Measurements from ENCODE around the gene LTBR.
"Not testable (repeated sequence)": the region's sequence is repeated elsewhere in the genome, so short reads cannot be mapped to it uniquely, and the experiment has no call there.

Gene LTBR

GRCh38 chr12:6340032-6340638 lies 43.8 kb upstream of the LTBR start:
- no peaks in the 10 kb centered on the region for H3K27me3 ChIP-seq (replicated peaks; ENCODE audit: control insufficient read depth, insufficient read depth, low read length, poor library complexity, severe bottlenecking)
- no peak for DNase-seq
- no peaks in the 10 kb centered on the region for H3K36me3 ChIP-seq (ENCODE audit: control insufficient read depth, insufficient read depth, low read length)
- H3K9me3 ChIP-seq (ENCODE audit: control insufficient read depth, low read length): no peaks in the 10 kb centered on the region
- H3K4me3 ChIP-seq (ENCODE audit: insufficient read depth, low read depth, low read length, poor library complexity, severe bottlenecking): peak overlapping the region; percentile 78
- H3K4me1 ChIP-seq (ENCODE audit: control insufficient read depth, insufficient read depth, low read length, poor library complexity, severe bottlenecking): peaks cover 57% of the 10 kb centered on the region
- peak overlapping the region; percentile 85 for H3K27ac ChIP-seq (ENCODE audit: insufficient read depth, low read length, poor library complexity, severe bottlenecking)

GRCh38 chr12:6340745-6341416 lies 43.1 kb upstream of the LTBR start:
- peak overlapping the region; percentile 78 for H3K4me3 ChIP-seq (ENCODE audit: insufficient read depth, low read depth, low read length, poor library complexity, severe bottlenecking)
- DNase-seq: no peak
- peaks cover 58% of the 10 kb centered on the region for H3K4me1 ChIP-seq (ENCODE audit: control insufficient read depth, insufficient read depth, low read length, poor library complexity, severe bottlenecking)

GRCh38 chr12:6341417-6342139 lies 42.4 kb upstream of the LTBR start, which contains the start of gene TNFRSF1A:
TNFRSF1A (minus strand) TSS chr12:6342076; CDS start chr12:6341814, 262 bp downstream.
- Histone ChIP-seq H3K4me3 (ENCODE audit: insufficient read depth, low read depth, low read length, poor library complexity, severe bottlenecking) (peak within 1 kb of the TSS; percentile 78), H3K4me1 (ENCODE audit: control insufficient read depth, insufficient read depth, low read length, poor library complexity, severe bottlenecking) (peaks cover 54% of the 10 kb centered on the region), H3K36me3 (ENCODE audit: control insufficient read depth, insufficient read depth, low read length) (no peaks in the 10 kb centered on the region), H3K27ac (ENCODE audit: insufficient read depth, low read length, poor library complexity, severe bottlenecking) (peak within 1 kb of the TSS; percentile 85), H3K27me3 (replicated peaks; ENCODE audit: control insufficient read depth, insufficient read depth, low read length, poor library complexity, severe bottlenecking) (no peaks in the 10 kb centered on the region), H3K9me3 (ENCODE audit: control insufficient read depth, low read length) (no peaks in the 10 kb centered on the region)
- DNase-seq: no peak

More at GRCh38 chr12:6340745-6341416, 43.1 kb upstream of the LTBR start:
- Histone ChIP-seq H3K27me3 (replicated peaks; ENCODE audit: control insufficient read depth, insufficient read depth, low read length, poor library complexity, severe bottlenecking) (no peaks in the 10 kb centered on the region), H3K36me3 (ENCODE audit: control insufficient read depth, insufficient read depth, low read length) (no peaks in the 10 kb centered on the region), H3K9me3 (ENCODE audit: control insufficient read depth, low read length) (no peaks in the 10 kb centered on the region), H3K27ac (ENCODE audit: insufficient read depth, low read length, poor library complexity, severe bottlenecking) (peak overlapping the region; percentile 85)

GRCh38 chr12:6342140-6342889 lies 41.6 kb upstream of the LTBR start:
- no peaks in the 10 kb centered on the region for H3K36me3 ChIP-seq (ENCODE audit: control insufficient read depth, insufficient read depth, low read length)
- peaks cover 47% of the 10 kb centered on the region for H3K4me1 ChIP-seq (ENCODE audit: control insufficient read depth, insufficient read depth, low read length, poor library complexity, severe bottlenecking)
- H3K4me3 ChIP-seq (ENCODE audit: insufficient read depth, low read depth, low read length, poor library complexity, severe bottlenecking): peak overlapping the region; percentile 78
- H3K9me3 ChIP-seq (ENCODE audit: control insufficient read depth, low read length): no peaks in the 10 kb centered on the region
- no peaks in the 10 kb centered on the region for H3K27me3 ChIP-seq (replicated peaks; ENCODE audit: control insufficient read depth, insufficient read depth, low read length, poor library complexity, severe bottlenecking)
- no peak for DNase-seq
- H3K27ac ChIP-seq (ENCODE audit: insufficient read depth, low read length, poor library complexity, severe bottlenecking): peak overlapping the region; percentile 85

GRCh38 chr12:6343518-6343917 lies 40.4 kb upstream of the LTBR start:
- H3K4me3 ChIP-seq (ENCODE audit: insufficient read depth, low read depth, low read length, poor library complexity, severe bottlenecking): no peak overlapping the region
- no peak for DNase-seq
- H3K27me3 ChIP-seq (replicated peaks; ENCODE audit: control insufficient read depth, insufficient read depth, low read length, poor library complexity, severe bottlenecking): no peaks in the 10 kb centered on the region
- no peaks in the 10 kb centered on the region for H3K36me3 ChIP-seq (ENCODE audit: control insufficient read depth, insufficient read depth, low read length)
- H3K27ac ChIP-seq (ENCODE audit: insufficient read depth, low read length, poor library complexity, severe bottlenecking): no peak overlapping the region
- no peaks in the 10 kb centered on the region for H3K9me3 ChIP-seq (ENCODE audit: control insufficient read depth, low read length)
- peaks cover 40% of the 10 kb centered on the region for H3K4me1 ChIP-seq (ENCODE audit: control insufficient read depth, insufficient read depth, low read length, poor library complexity, severe bottlenecking)

- H3K9me3 ChIP-seq (ENCODE audit: control insufficient read depth, low read length); H3K27ac ChIP-seq (ENCODE audit: insufficient read depth, low read length, poor library complexity, severe bottlenecking); H3K4me3 ChIP-seq (ENCODE audit: insufficient read depth, low read depth, low read length, poor library complexity, severe bottlenecking); H3K36me3 ChIP-seq (ENCODE audit: control insufficient read depth, insufficient read depth, low read length); DNase-seq; H3K27me3 ChIP-seq (replicated peaks; ENCODE audit: control insufficient read depth, insufficient read depth, low read length, poor library complexity, severe bottlenecking): not testable (repeated sequence)
- H3K4me1 ChIP-seq (ENCODE audit: control insufficient read depth, insufficient read depth, low read length, poor library complexity, severe bottlenecking): peaks cover 34% of the 10 kb centered on the region
Measured at GRCh38 chr12:6344101-6344660, 39.8 kb upstream of the LTBR start.

- peaks cover 27% of the 10 kb centered on the region for H3K4me1 ChIP-seq (ENCODE audit: control insufficient read depth, insufficient read depth, low read length, poor library complexity, severe bottlenecking)
- H3K36me3 ChIP-seq (ENCODE audit: control insufficient read depth, insufficient read depth, low read length): no peaks in the 10 kb centered on the region
- no peak for DNase-seq
- H3K27me3 ChIP-seq (replicated peaks; ENCODE audit: control insufficient read depth, insufficient read depth, low read length, poor library complexity, severe bottlenecking): no peaks in the 10 kb centered on the region
- H3K9me3 ChIP-seq (ENCODE audit: control insufficient read depth, low read length): no peaks in the 10 kb centered on the region
- no peak overlapping the region for H3K4me3 ChIP-seq (ENCODE audit: insufficient read depth, low read depth, low read length, poor library complexity, severe bottlenecking)
- peak overlapping the region; percentile 18 for H3K27ac ChIP-seq (ENCODE audit: insufficient read depth, low read length, poor library complexity, severe bottlenecking)
Measured at GRCh38 chr12:6345319-6346091, 38.5 kb upstream of the LTBR start.

- H3K27ac ChIP-seq (ENCODE audit: insufficient read depth, low read length, poor library complexity, severe bottlenecking): no peak overlapping the region
- H3K27me3 ChIP-seq (replicated peaks; ENCODE audit: control insufficient read depth, insufficient read depth, low read length, poor library complexity, severe bottlenecking): no peaks in the 10 kb centered on the region
- H3K36me3 ChIP-seq (ENCODE audit: control insufficient read depth, insufficient read depth, low read length): no peaks in the 10 kb centered on the region
- no peak overlapping the region for H3K4me3 ChIP-seq (ENCODE audit: insufficient read depth, low read depth, low read length, poor library complexity, severe bottlenecking)
- H3K9me3 ChIP-seq (ENCODE audit: control insufficient read depth, low read length): no peaks in the 10 kb centered on the region
- H3K4me1 ChIP-seq (ENCODE audit: control insufficient read depth, insufficient read depth, low read length, poor library complexity, severe bottlenecking): peaks cover 27% of the 10 kb centered on the region
- no peak for DNase-seq
Measured at GRCh38 chr12:6346235-6346832, 37.6 kb upstream of the LTBR start.

GRCh38 chr12:6346942-6347341 lies 37.0 kb upstream of the LTBR start:
- H3K4me1 ChIP-seq (ENCODE audit: control insufficient read depth, insufficient read depth, low read length, poor library complexity, severe bottlenecking): peaks cover 27% of the 10 kb centered on the region
- DNase-seq: no peak
- no peaks in the 10 kb centered on the region for H3K27me3 ChIP-seq (replicated peaks; ENCODE audit: control insufficient read depth, insufficient read depth, low read length, poor library complexity, severe bottlenecking)
- H3K36me3 ChIP-seq (ENCODE audit: control insufficient read depth, insufficient read depth, low read length): no peaks in the 10 kb centered on the region
- no peak overlapping the region for H3K27ac ChIP-seq (ENCODE audit: insufficient read depth, low read length, poor library complexity, severe bottlenecking)
- no peaks in the 10 kb centered on the region for H3K9me3 ChIP-seq (ENCODE audit: control insufficient read depth, low read length)
- H3K4me3 ChIP-seq (ENCODE audit: insufficient read depth, low read depth, low read length, poor library complexity, severe bottlenecking): no peak overlapping the region

Measured in effector memory CD4-positive, alpha-beta T cell (primary cell).